Measurements from ENCODE around the gene BBOX1. TPM values are rescaled to one million over a fixed set of nuclear protein-coding genes. Genes with fewer than 3 reads are reported as not detected.
A peak's percentile ranks its signal among the peaks of the same experiment; 100 is the strongest.

BBOX1 gene
- total RNA-seq, 1 donor from 2014 or later, result 0.90 TPM

GRCh38 chr11:27058456-27058855 lies 17.8 kb downstream of the BBOX1 start:
- Mint-ChIP-seq H3K27me3 (ENCODE audit: low read depth) (no peaks in the 10 kb centered on the region), H3K27ac (ENCODE audit: unreplicated experiment) (no peak overlapping the region)

GRCh38 chr11:27059431-27059830 lies 18.8 kb downstream of the BBOX1 start:
- no peak overlapping the region for H3K4me3 Mint-ChIP-seq (ENCODE audit: unreplicated experiment)
- peaks cover 50% of the 10 kb centered on the region for H3K4me1 Mint-ChIP-seq (ENCODE audit: low read depth)
- peaks cover 7% of the 10 kb centered on the region for H3K9me3 Mint-ChIP-seq (ENCODE audit: low read depth)
- DNase-seq (ENCODE audit: low spot score), result no peak
- no peak overlapping the region for H3K27ac Mint-ChIP-seq (ENCODE audit: unreplicated experiment)
- no peak for TF ChIP-seq CTCF (IDR thresholded peaks at IDR 0.05)
- H3K36me3 Mint-ChIP-seq (ENCODE audit: low read depth), result peaks cover 5% of the 10 kb centered on the region
- no peaks in the 10 kb centered on the region for H3K27me3 Mint-ChIP-seq (ENCODE audit: low read depth)

More at GRCh38 chr11:27058456-27058855, 17.8 kb downstream of the BBOX1 start:
- H3K9me3 Mint-ChIP-seq (ENCODE audit: low read depth), result peaks cover 7% of the 10 kb centered on the region
- DNase-seq (ENCODE audit: low spot score), result no peak
- no peak for TF ChIP-seq CTCF (IDR thresholded peaks at IDR 0.05)
- H3K36me3 Mint-ChIP-seq (ENCODE audit: low read depth), result peaks cover 5% of the 10 kb centered on the region
- H3K4me3 Mint-ChIP-seq (ENCODE audit: unreplicated experiment), result no peak overlapping the region
- peaks cover 52% of the 10 kb centered on the region for H3K4me1 Mint-ChIP-seq (ENCODE audit: low read depth)

- H3K27me3 Mint-ChIP-seq (ENCODE audit: low read depth), result no peaks in the 10 kb centered on the region
- H3K36me3 Mint-ChIP-seq (ENCODE audit: low read depth), result peaks cover 5% of the 10 kb centered on the region
- H3K4me3 Mint-ChIP-seq (ENCODE audit: unreplicated experiment), result peak overlapping the region; percentile 47
Observed at GRCh38 chr11:27060816-27061460, 20.3 kb downstream of the BBOX1 start.

GRCh38 chr11:27061461-27061821 lies 20.8 kb downstream of the BBOX1 start:
- Mint-ChIP-seq H3K27me3 (ENCODE audit: low read depth) (no peaks in the 10 kb centered on the region), H3K9me3 (ENCODE audit: low read depth) (peaks cover 7% of the 10 kb centered on the region), H3K4me3 (ENCODE audit: unreplicated experiment) (peak overlapping the region; percentile 47), H3K4me1 (ENCODE audit: low read depth) (peaks cover 36% of the 10 kb centered on the region), H3K27ac (ENCODE audit: unreplicated experiment) (peak overlapping the region; percentile 78), H3K36me3 (ENCODE audit: low read depth) (peaks cover 5% of the 10 kb centered on the region)
- no peak for TF ChIP-seq CTCF (IDR thresholded peaks at IDR 0.05)
- DNase-seq (ENCODE audit: low spot score), result no peak

More at GRCh38 chr11:27060816-27061460, 20.3 kb downstream of the BBOX1 start:
- DNase-seq (ENCODE audit: low spot score), result no peak
- H3K4me1 Mint-ChIP-seq (ENCODE audit: low read depth), result peaks cover 36% of the 10 kb centered on the region
- no peak for TF ChIP-seq CTCF (IDR thresholded peaks at IDR 0.05)
- H3K27ac Mint-ChIP-seq (ENCODE audit: unreplicated experiment), result peak overlapping the region; percentile 78
- H3K9me3 Mint-ChIP-seq (ENCODE audit: low read depth), result peaks cover 7% of the 10 kb centered on the region

GRCh38 chr11:27064086-27064485 lies 23.5 kb downstream of the BBOX1 start:
- Mint-ChIP-seq H3K36me3 (ENCODE audit: low read depth) (no peaks in the 10 kb centered on the region), H3K9me3 (ENCODE audit: low read depth) (peaks cover 3% of the 10 kb centered on the region), H3K4me3 (ENCODE audit: unreplicated experiment) (no peak overlapping the region), H3K27me3 (ENCODE audit: low read depth) (no peaks in the 10 kb centered on the region), H3K4me1 (ENCODE audit: low read depth) (peaks cover 19% of the 10 kb centered on the region), H3K27ac (ENCODE audit: unreplicated experiment) (no peak overlapping the region)
- DNase-seq (ENCODE audit: low spot score), result no peak
- no peak for TF ChIP-seq CTCF (IDR thresholded peaks at IDR 0.05)

All from chondrocyte (in vitro differentiated cells).